Activated CD4-positive, CD25-positive, alpha-beta regulatory T cell treated with anti-CD3 and anti-CD28 coated beads, Interleukin-2, amount 50 U/mL, for 72 hours (primary cell): ENCODE data around the gene TGFBR1.
A peak's percentile ranks its signal among the peaks of the same experiment; 100 is the strongest.

Experiments
- DNase-seq: peaks from one replicate; pipeline ENCODE4 v3.0.0; 2021

Gene TGFBR1

GRCh38 chr9:99172124-99173091 is 67.5 kb downstream of the TGFBR1 start:
- no peak for DNase-seq

- no peak for DNase-seq
Measured at GRCh38 chr9:99173570-99174504, 68.9 kb downstream of the TGFBR1 start.

GRCh38 chr9:99176527-99177013 is 71.7 kb downstream of the TGFBR1 start:
- no peak for DNase-seq

GRCh38 chr9:99177576-99178366 is 72.9 kb downstream of the TGFBR1 start:
- DNase-seq: no peak

GRCh38 chr9:99178912-99179872 is 74.3 kb downstream of the TGFBR1 start:
- no peak for DNase-seq

GRCh38 chr9:99180199-99180598 is 75.3 kb downstream of the TGFBR1 start:
- DNase-seq: no peak

GRCh38 chr9:99180662-99181061 is 75.7 kb downstream of the TGFBR1 start:
- DNase-seq: no peak

GRCh38 chr9:99181206-99181605 is 76.3 kb downstream of the TGFBR1 start:
- no peak for DNase-seq

- DNase-seq: no peak
Measured at GRCh38 chr9:99181621-99182020, 76.7 kb downstream of the TGFBR1 start.

- DNase-seq: no peak
Measured at GRCh38 chr9:99182356-99182755, 77.4 kb downstream of the TGFBR1 start.

- DNase-seq: no peak
Measured at GRCh38 chr9:99183616-99184015, 78.7 kb downstream of the TGFBR1 start.

- DNase-seq: no peak
Measured at GRCh38 chr9:99184110-99184474, 79.2 kb downstream of the TGFBR1 start.

- peak; percentile 69 for DNase-seq
Measured at GRCh38 chr9:99184475-99185347, 79.8 kb downstream of the TGFBR1 start.

- no peak for DNase-seq
Measured at GRCh38 chr9:99185348-99185632, 80.4 kb downstream of the TGFBR1 start.

- DNase-seq: no peak
Measured at GRCh38 chr9:99185934-99186333, 81.0 kb downstream of the TGFBR1 start.

- DNase-seq: no peak
Measured at GRCh38 chr9:99187311-99187710, 82.4 kb downstream of the TGFBR1 start.

GRCh38 chr9:99189186-99189585 is 84.3 kb downstream of the TGFBR1 start:
- no peak for DNase-seq

- no peak for DNase-seq
Measured at GRCh38 chr9:99189887-99190596, 85.1 kb downstream of the TGFBR1 start.

- no peak for DNase-seq
Measured at GRCh38 chr9:99190597-99191283, 85.8 kb downstream of the TGFBR1 start.
